ENCODE measurements around the gene CAPN14. TPM values are rescaled to one million over a fixed set of nuclear protein-coding genes. Genes with fewer than 3 reads are reported as not detected.
A peak's percentile ranks its signal among the peaks of the same experiment; 100 is the strongest.
"Not testable (repeated sequence)": the region's sequence is repeated elsewhere in the genome, so short reads cannot be mapped to it uniquely, and the experiment has no call there.

CAPN14 gene
- total RNA-seq, 1 experiment from 2014 or later = not detected

GRCh38 chr2:31200972-31201371 is 16.3 kb downstream of the CAPN14 start:
- DNase-seq (ENCODE audit: extremely low read depth, low read depth) = no peak

DNA sequence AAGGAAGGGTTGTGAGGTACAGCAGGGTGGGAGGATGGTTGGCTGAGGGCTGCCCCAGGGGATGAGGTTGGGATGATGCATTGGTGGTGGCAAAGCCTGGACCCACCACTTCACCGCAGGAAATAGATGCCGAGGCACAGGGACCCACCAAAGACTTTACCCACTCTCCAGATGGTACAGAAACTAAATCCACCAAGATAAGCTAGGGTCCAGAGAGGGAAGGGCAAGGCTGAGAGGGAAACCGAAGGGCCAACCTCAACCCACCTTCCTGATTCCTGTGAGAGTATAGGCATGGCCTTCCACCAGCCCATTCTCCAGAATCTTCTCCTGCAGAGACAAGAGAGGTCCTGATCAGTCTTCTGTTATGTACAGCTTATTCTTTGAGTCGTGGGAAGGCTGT is 18.1 kb downstream of the CAPN14 start:
- DNase-seq (ENCODE audit: extremely low read depth, low read depth) = no peak

GRCh38 chr2:31197669-31198068 is 19.6 kb downstream of the CAPN14 start:
- no peak for DNase-seq (ENCODE audit: extremely low read depth, low read depth)

DNA sequence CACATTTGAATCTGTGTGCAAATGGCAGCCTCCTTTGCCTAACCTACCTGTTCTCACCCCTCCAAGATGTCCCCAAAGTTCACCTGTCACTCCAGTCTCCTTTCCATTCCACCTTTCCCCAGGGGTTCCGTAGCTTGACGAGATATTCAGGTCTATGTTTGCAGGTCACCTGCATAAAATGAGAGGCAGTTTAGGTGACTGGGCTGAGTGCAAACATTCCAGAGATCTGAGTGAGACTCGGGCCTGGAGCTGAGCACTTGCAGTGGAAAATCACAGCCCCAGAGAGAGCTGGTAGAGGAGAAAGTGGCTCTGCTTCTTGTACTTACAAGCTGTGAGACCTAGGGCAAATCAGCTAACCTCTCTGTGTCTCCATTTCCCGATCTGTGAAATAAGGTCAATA is 20.1 kb downstream of the CAPN14 start:
- DNase-seq (ENCODE audit: extremely low read depth, low read depth) = no peak

DNA sequence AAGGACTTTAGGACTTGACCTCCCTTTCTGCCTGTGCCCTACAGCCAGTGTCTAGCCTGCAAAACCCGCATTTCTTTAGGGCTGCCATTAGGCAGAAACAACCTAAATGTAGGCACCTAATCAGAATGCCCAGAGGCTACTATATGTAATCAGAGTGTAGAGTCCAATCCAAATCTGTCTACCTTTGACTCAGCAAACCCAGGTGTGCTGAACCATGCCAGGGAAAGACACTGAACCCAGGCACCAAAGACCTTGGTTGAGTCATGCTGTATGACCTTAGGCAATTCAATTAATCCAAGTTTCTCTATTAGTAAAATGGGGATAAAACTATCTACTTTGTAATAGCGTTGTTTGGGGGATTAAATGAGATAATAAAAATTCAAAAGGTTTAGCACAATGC is 20.7 kb downstream of the CAPN14 start:
- no peak for DNase-seq (ENCODE audit: extremely low read depth, low read depth)

DNA sequence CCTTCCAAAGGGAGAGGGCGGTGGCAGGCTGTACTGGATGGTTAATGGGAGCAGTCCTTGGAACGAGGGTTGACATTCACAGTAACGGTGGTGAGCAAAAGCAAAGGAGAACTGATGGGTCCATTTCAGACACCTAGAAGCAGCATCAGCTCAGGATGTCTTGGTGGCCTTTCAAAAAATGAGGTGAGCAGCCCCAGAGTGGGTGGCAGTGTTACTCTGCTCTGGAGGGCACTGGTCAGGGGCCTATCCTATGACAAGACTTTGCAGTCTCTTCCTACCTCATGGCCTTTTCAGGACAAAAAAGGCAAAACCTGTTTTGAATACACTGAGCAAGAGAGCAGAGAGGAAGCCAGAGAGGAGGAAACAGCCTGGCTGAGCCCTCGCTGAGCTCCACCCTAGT is 23.5 kb downstream of the CAPN14 start:
- no peak for DNase-seq (ENCODE audit: extremely low read depth, low read depth)

- no peak for DNase-seq (ENCODE audit: extremely low read depth, low read depth)
These were observed 24.4 kb downstream of the CAPN14 start for GRCh38 chr2:31192851-31193392.

GRCh38 chr2:31192396-31192795 is 24.9 kb downstream of the CAPN14 start:
- no peak for DNase-seq (ENCODE audit: extremely low read depth, low read depth)

GRCh38 chr2:31191931-31192330 is 25.4 kb downstream of the CAPN14 start:
- DNase-seq (ENCODE audit: extremely low read depth, low read depth) = no peak

GRCh38 chr2:31190188-31190587 is 27.1 kb downstream of the CAPN14 start:
- DNase-seq (ENCODE audit: extremely low read depth, low read depth) = no peak

DNA sequence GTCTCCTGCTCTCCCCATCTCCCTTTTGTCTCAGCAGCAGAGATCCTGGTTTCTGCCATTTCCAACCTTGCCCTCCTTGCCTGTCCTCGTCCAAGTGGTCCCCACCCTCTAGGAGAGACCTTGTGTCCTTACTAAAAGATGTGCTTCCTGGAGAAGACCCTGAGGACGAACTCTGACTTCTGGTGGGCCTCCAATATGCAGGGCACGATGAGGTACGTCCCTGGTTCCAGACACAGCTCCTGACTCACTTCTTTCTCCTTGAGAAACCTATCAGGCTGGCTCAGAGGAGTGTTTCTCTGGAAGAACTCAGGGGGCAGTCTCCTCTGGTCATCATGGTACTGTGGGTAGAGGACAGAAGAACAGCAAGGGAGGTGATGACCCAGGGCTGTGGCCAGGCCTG is 28.2 kb downstream of the CAPN14 start:
- DNase-seq (ENCODE audit: extremely low read depth, low read depth) = no peak

DNA sequence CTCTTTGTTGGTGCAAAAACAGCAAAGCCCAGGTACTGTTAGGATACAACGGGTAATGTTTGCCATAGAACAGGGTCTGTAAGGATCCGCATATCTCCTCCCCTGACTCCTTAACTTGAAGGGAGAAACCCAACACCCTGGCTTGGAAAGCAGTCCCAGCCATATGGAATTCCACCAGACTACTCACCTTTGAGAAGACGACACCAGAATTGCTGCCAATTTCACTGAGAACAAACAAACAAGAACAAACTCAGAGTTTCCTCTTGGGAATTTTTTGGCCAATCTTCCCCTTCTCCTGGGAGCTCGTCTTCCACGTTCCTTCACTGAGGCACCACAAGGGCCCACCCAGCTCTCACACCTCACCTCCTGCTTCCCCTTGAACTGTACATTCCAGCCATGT is 29.2 kb downstream of the CAPN14 start:
- DNase-seq (ENCODE audit: extremely low read depth, low read depth) = no peak

- no peak for DNase-seq (ENCODE audit: extremely low read depth, low read depth)
These were observed 30.1 kb downstream of the CAPN14 start for GRCh38 chr2:31187166-31187565.

DNA sequence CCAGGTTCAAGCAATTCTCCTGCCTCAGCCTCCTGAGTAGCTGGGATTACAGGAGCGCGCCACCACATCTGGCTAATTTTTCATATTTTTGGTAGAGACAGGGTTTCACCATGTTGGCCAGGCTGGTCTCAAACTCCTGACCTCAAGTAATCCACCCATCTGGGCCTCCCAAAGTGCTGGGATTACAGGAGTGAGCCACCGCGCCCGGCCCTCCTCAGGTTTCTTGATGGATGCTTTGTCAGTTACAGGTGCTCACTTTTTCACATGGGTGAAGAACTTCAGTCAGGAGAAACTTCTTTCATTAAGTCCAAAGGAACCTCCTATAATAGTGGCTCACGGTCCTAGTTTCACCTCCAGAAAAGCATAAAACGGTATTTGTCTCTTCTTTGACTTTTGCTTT is 33.3 kb downstream of the CAPN14 start:
- not testable (repeated sequence) for DNase-seq (ENCODE audit: extremely low read depth, low read depth)

GRCh38 chr2:31176742-31177141 is 40.6 kb downstream of the CAPN14 start:
- no peak for DNase-seq (ENCODE audit: extremely low read depth, low read depth)

DNA sequence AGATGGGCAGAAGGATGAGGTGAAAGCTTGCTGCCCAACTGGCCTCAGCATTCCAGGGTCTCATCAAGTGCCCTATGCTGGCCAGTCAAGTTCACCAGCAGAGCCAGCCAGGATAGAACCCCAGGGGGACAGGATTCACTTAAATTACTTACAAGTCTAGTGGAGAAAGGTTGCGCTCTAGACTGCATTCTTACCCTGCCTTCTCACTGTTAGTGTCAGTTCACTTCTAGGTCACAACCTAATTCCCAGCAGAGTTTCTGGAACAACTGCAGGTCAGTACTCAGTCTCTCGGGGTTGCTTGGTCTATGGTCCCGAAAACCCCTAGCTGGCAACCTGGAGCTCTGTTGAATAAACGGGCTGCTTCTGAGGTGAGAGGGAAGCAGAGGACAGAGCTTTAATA is 46.2 kb downstream of the CAPN14 start:
- no peak for DNase-seq (ENCODE audit: extremely low read depth, low read depth)

- peak; percentile 65 for DNase-seq (ENCODE audit: extremely low read depth, low read depth)
These were observed 47.1 kb downstream of the CAPN14 start for GRCh38 chr2:31170071-31170698.

- no peak for DNase-seq (ENCODE audit: extremely low read depth, low read depth)
These were observed 49.0 kb downstream of the CAPN14 start for GRCh38 chr2:31168291-31168690.

DNA sequence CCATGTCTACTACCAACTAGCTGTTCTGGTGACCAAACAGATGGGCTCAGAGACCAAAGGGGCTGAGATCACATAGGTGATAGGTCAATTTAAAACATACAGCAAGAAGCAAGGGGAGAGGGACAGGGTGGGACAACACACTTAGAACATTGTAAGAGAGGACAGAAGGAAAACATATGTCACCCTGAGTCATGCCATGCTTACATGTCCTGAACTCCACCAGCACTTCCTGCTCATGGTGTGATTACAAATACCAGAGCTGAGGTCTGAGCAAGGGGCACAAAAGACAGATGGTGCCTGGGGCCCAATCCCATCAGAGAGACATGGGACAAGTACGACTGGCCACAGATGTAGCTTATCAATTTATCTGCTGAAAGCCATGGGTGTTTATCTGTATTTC is 50.4 kb downstream of the CAPN14 start:
- no peak for DNase-seq (ENCODE audit: extremely low read depth, low read depth)

DNA sequence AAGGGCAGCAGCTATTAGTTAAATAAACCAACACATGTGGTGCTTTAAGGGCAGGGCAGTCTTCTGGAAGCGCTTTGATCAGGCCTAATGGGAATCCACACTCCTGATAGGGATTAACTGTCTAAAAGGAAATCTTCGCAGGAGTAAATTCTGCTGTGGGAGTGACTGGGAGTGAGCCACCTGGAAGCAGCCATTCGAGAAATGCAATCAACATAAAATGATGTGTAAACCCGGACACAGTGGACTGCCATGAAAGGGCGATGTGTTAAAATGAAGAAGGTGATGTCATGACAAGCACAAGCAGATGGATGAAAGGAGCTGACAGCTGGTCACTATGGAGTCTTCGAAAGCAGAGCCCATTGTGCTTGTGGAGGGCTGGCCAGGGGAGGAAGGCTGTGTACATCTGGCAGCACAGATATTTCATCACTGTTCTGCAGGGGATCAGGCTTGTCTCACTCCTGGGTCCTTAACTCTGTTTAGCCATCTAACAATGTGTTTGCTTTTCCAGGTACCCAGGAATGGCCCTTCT is 54.2 kb downstream of the CAPN14 start:
- no peak for DNase-seq (ENCODE audit: extremely low read depth, low read depth)

GRCh38 chr2:31161637-31162036 is 55.7 kb downstream of the CAPN14 start:
- no peak for DNase-seq (ENCODE audit: extremely low read depth, low read depth)

DNA sequence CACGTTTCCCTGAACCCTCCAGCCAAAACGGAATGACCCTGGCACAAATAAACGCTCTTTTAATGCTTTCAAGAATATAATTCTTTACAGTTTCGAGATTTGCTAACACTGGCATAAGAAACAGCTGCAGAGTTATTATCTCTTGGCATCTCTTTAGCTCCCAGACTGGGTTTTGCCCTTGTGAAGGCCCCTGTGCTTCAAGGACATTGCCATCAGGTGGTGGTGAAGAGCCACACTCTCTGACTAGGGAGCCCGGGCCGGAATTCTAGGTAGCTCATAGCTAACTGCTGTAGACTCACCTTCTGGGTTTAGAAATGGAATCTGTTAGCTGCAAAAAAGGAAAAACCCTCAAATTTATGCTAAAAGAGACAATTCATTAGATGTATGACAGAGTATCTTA is 65.8 kb downstream of the CAPN14 start:
- no peak for DNase-seq (ENCODE audit: extremely low read depth, low read depth)
